H9 (cell line): ENCODE data around the gene HIKESHI. TPM values are rescaled to one million over a fixed set of nuclear protein-coding genes. Genes with fewer than 3 reads are reported as not detected.

Source experiments
- DNase-seq: peaks from one replicate; pipeline ENCODE4 v3.0.0-alpha.2; 2017
- H2AFZ ChIP-seq: one replicate; pipeline ENCODE4 v1.6.1; 2013; ENCODE audit warnings: mild to moderate bottlenecking, low read length, control low read depth, moderate library complexity
- H2AK5ac ChIP-seq: 2 replicates; pipeline ENCODE4 v1.6.1; 2013; ENCODE audit warnings: low read length, control low read depth, mixed read lengths; ENCODE audit not compliant: insufficient read length
- H2BK120ac ChIP-seq: one replicate; pipeline ENCODE4 v1.6.1; 2013; ENCODE audit warnings: low read depth, mild to moderate bottlenecking, low read length, control low read depth, inconsistent platforms; ENCODE audit not compliant: poor library complexity, severe bottlenecking
- H2BK12ac ChIP-seq: 2 replicates; pipeline ENCODE4 v1.6.1; 2013; ENCODE audit warnings: low read length, control low read depth, mixed read lengths, low read depth; ENCODE audit not compliant: insufficient read length
- H2BK15ac ChIP-seq: 2 replicates; pipeline ENCODE4 v1.6.1; 2013; ENCODE audit warnings: low read depth, low read length, control low read depth
- H2BK20ac ChIP-seq: one replicate; pipeline ENCODE4 v1.6.1; 2013; ENCODE audit warnings: low read depth, mild to moderate bottlenecking, low read length, control low read depth, inconsistent platforms; ENCODE audit not compliant: poor library complexity, severe bottlenecking
- H2BK5ac ChIP-seq: 2 replicates; pipeline ENCODE4 v1.6.1; 2013; ENCODE audit warnings: low read length, control low read depth, mixed read lengths; ENCODE audit not compliant: insufficient read length
- H3K14ac ChIP-seq: 2 replicates; pipeline ENCODE4 v1.6.1; 2013; ENCODE audit warnings: low read length, control low read depth; ENCODE audit not compliant: insufficient read depth
- H3K18ac ChIP-seq: 2 replicates; pipeline ENCODE4 v1.6.1; 2013; ENCODE audit warnings: low read depth, mild to moderate bottlenecking, mixed read lengths, low read length, control low read depth; ENCODE audit not compliant: insufficient read length
- H3K23ac ChIP-seq: 2 replicates; pipeline ENCODE4 v1.6.1; 2013; ENCODE audit warnings: low read length, control low read depth, mixed read lengths, low read depth; ENCODE audit not compliant: insufficient read length
- H3K23me2 ChIP-seq: 2 replicates; pipeline ENCODE4 v1.6.1; 2013; ENCODE audit warnings: low read depth, mild to moderate bottlenecking, mixed read lengths, low read length, control low read depth; ENCODE audit not compliant: insufficient read length, poor library complexity, severe bottlenecking
- H3K27ac ChIP-seq: 2 replicates; pipeline ENCODE4 v1.5.1; 2013; ENCODE audit warnings: low read length, control low read depth, mixed read lengths, low read depth; ENCODE audit not compliant: insufficient read length
- H3K27me3 ChIP-seq: 2 replicates; pipeline ENCODE4 v1.6.1; 2013; ENCODE audit warnings: low read length, control low read depth, inconsistent platforms; ENCODE audit not compliant: insufficient read depth
- H3K4ac ChIP-seq: 2 replicates; pipeline ENCODE4 v1.6.1; 2013; ENCODE audit warnings: low read depth, mild to moderate bottlenecking, control low read depth, inconsistent platforms, low read length, moderate library complexity
- H3K4me1 ChIP-seq: 2 replicates; pipeline ENCODE4 v1.6.1; 2013; ENCODE audit warnings: low read length, control low read depth, inconsistent platforms; ENCODE audit not compliant: insufficient read depth
- H3K4me2 ChIP-seq: 2 replicates; pipeline ENCODE4 v1.6.1; 2013; ENCODE audit warnings: low read length, control low read depth, mixed read lengths; ENCODE audit not compliant: insufficient read length, insufficient read depth
- H3K56ac ChIP-seq: 2 replicates; pipeline ENCODE4 v1.6.1; 2013; ENCODE audit warnings: low read depth, mild to moderate bottlenecking, mixed read lengths, low read length, control low read depth; ENCODE audit not compliant: insufficient read length
- H3K79me1 ChIP-seq: 2 replicates; pipeline ENCODE4 v1.6.1; 2013; ENCODE audit warnings: low read depth, mild to moderate bottlenecking, moderate library complexity, low read length, control low read depth, inconsistent platforms; ENCODE audit not compliant: insufficient read depth, poor library complexity, severe bottlenecking
- H3K79me2 ChIP-seq: 2 replicates; pipeline ENCODE4 v1.6.1; 2013; ENCODE audit warnings: low read length, control low read depth, inconsistent platforms; ENCODE audit not compliant: insufficient read depth
- H3K9ac ChIP-seq: 2 replicates; pipeline ENCODE4 v1.6.1; 2013; ENCODE audit warnings: low read length, control low read depth, mixed read lengths; ENCODE audit not compliant: insufficient read length; ENCODE audit errors: extremely low read depth
- H3K9me3 ChIP-seq: one replicate; pipeline ENCODE4 v1.6.1; 2013; ENCODE audit warnings: low read depth, low read length, inconsistent platforms; ENCODE audit not compliant: control insufficient read depth
- H3T11ph ChIP-seq: one replicate; pipeline ENCODE4 v1.6.1; 2013; ENCODE audit warnings: mild to moderate bottlenecking, low read length, control low read depth, inconsistent platforms
- H4K20me1 ChIP-seq: one replicate; pipeline ENCODE4 v1.6.1; 2013; ENCODE audit not compliant: control insufficient read depth, insufficient read length, insufficient read depth
- H4K5ac ChIP-seq: 2 replicates; pipeline ENCODE4 v1.6.1; 2013; ENCODE audit warnings: low read depth, mild to moderate bottlenecking, mixed read lengths, low read length, control low read depth; ENCODE audit not compliant: insufficient read length
- H4K8ac ChIP-seq: replicated peaks from 2 replicates; pipeline ENCODE4 v1.6.1; 2013; ENCODE audit warnings: low read length, control low read depth, mixed read lengths, low read depth; ENCODE audit not compliant: insufficient read length
- H4K91ac ChIP-seq: 2 replicates; pipeline ENCODE4 v1.6.1; 2013; ENCODE audit warnings: low read depth, mild to moderate bottlenecking, moderate library complexity, mixed read lengths, low read length, control low read depth; ENCODE audit not compliant: insufficient read length
- H3K27ac Mint-ChIP-seq, 3 experiments: 2 replicates in 2 of 3; 3 replicates in 1 of 3; pipeline ENCODE4 v1.8.0; 2020 to 2021; ENCODE audit warnings: mixed read lengths in 3 of 3, mild to moderate bottlenecking in 1 of 3, moderate library complexity in 1 of 3
- H3K27me3 Mint-ChIP-seq: 2 replicates; pipeline ENCODE4 v1.8.0; 2021; ENCODE audit warnings: low read depth, mild to moderate bottlenecking, moderate library complexity, mixed read lengths
- H3K36me3 Mint-ChIP-seq, 3 experiments: 2 replicates in 2 of 3; 3 replicates in 1 of 3; pipeline ENCODE4 v1.8.0; 2020 to 2021; ENCODE audit warnings: low read depth in 3 of 3, mixed read lengths in 3 of 3; ENCODE audit not compliant: insufficient read depth in 1 of 3
- H3K4me1 Mint-ChIP-seq, 2 experiments: 2 replicates each; pipeline ENCODE4 v1.8.0; 2020; ENCODE audit warnings: mixed read lengths in 2 of 2
- H3K4me3 Mint-ChIP-seq, 2 experiments: 2 replicates in 1 of 2; 3 replicates in 1 of 2; pipeline ENCODE4 v1.8.0; 2020 to 2021; ENCODE audit warnings: mild to moderate bottlenecking in 2 of 2, mixed read lengths in 2 of 2, moderate library complexity in 1 of 2
- H3K9me3 Mint-ChIP-seq, 2 experiments: 2 replicates in 1 of 2; 3 replicates in 1 of 2; pipeline ENCODE4 v1.8.0; 2020; ENCODE audit warnings: mild to moderate bottlenecking in 2 of 2, mixed read lengths in 2 of 2, moderate library complexity in 1 of 2
- total RNA-seq: library from RNA; stranded (reverse); gene quantifications from 2 replicates; pipeline ENCODE4 v1.2.1, GENCODE V29; 2021
- TF ChIP-seq, protein P1 (sequence below): fragments of 200-600 bp; sonication (generic); conservative IDR thresholded peaks from 3 replicates; pipeline ENCODE4 v1.8.0; 2021; ENCODE audit warnings: antibody characterized with exemption, mild to moderate bottlenecking

Gene HIKESHI
- total RNA-seq, 1 experiment from 2014 or later, result 54.1 TPM

DNA sequence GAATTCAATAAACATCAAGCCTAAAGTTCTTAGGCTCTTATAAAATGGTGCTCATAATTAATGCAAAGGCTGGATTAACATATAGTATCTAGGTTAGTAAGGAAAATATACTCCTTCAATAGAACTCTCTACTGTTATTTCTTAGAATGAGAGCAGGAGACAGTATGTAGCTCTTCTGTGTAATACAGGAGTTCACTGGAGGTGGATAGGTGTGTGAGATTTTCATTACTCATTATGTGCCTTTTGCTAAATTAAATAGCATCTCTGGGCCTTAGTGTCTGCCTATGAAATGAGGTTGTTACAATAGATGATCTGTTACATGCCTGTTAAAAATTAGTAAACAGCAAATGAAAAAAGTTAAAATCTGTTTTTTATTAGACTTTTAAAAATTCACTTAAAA, 36.8 kb upstream of the HIKESHI start:
- Histone ChIP-seq H2BK15ac (no peak overlapping the region), H2BK120ac (no peak overlapping the region), H2AFZ (no peak overlapping the region), H3K4me1 (no peaks in the 10 kb centered on the region), H2BK20ac (no peak overlapping the region), H3T11ph (no peak overlapping the region), H4K91ac (no peak overlapping the region), H3K14ac (no peak overlapping the region), H2AK5ac (no peak overlapping the region), H3K27me3 (no peaks in the 10 kb centered on the region), H3K18ac (no peak overlapping the region), H2BK5ac (no peak overlapping the region), H3K79me1 (no peaks in the 10 kb centered on the region), H3K79me2 (no peaks in the 10 kb centered on the region), H3K23ac (no peak overlapping the region), H3K56ac (no peak overlapping the region), H4K8ac (no peak overlapping the region), H3K4me2 (no peak overlapping the region), H3K9me3 (no peaks in the 10 kb centered on the region), H3K9ac (no peak overlapping the region), H4K5ac (no peak overlapping the region), H3K27ac (no peak overlapping the region), H3K4ac (no peak overlapping the region), H4K20me1 (no peaks in the 10 kb centered on the region), H3K23me2 (no peaks in the 10 kb centered on the region), H2BK12ac (no peak overlapping the region)
- H3K27ac Mint-ChIP-seq, result no peak overlapping the region
- no peak for DNase-seq
- H3K9me3 Mint-ChIP-seq, result no peaks in the 10 kb centered on the region; a peak in 1 of 5 replicates
- TF ChIP-seq, protein P1, sequence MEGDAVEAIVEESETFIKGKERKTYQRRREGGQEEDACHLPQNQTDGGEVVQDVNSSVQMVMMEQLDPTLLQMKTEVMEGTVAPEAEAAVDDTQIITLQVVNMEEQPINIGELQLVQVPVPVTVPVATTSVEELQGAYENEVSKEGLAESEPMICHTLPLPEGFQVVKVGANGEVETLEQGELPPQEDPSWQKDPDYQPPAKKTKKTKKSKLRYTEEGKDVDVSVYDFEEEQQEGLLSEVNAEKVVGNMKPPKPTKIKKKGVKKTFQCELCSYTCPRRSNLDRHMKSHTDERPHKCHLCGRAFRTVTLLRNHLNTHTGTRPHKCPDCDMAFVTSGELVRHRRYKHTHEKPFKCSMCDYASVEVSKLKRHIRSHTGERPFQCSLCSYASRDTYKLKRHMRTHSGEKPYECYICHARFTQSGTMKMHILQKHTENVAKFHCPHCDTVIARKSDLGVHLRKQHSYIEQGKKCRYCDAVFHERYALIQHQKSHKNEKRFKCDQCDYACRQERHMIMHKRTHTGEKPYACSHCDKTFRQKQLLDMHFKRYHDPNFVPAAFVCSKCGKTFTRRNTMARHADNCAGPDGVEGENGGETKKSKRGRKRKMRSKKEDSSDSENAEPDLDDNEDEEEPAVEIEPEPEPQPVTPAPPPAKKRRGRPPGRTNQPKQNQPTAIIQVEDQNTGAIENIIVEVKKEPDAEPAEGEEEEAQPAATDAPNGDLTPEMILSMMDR, result no peak
- no peak overlapping the region for H3K4me3 Mint-ChIP-seq
- H3K36me3 Mint-ChIP-seq, result peaks cover 24 to 45% (median 36%) of the 10 kb centered on the region in 3 experiments
- no peaks in the 10 kb centered on the region for H3K27me3 Mint-ChIP-seq
- H3K4me1 Mint-ChIP-seq, result no peaks in the 10 kb centered on the region; a peak in 1 of 4 replicates
